Measurements from ENCODE around the gene BCL2A1.
"Not testable (repeated sequence)": the region's sequence is repeated elsewhere in the genome, so short reads cannot be mapped to it uniquely, and the experiment has no call there.

BCL2A1 gene

DNA sequence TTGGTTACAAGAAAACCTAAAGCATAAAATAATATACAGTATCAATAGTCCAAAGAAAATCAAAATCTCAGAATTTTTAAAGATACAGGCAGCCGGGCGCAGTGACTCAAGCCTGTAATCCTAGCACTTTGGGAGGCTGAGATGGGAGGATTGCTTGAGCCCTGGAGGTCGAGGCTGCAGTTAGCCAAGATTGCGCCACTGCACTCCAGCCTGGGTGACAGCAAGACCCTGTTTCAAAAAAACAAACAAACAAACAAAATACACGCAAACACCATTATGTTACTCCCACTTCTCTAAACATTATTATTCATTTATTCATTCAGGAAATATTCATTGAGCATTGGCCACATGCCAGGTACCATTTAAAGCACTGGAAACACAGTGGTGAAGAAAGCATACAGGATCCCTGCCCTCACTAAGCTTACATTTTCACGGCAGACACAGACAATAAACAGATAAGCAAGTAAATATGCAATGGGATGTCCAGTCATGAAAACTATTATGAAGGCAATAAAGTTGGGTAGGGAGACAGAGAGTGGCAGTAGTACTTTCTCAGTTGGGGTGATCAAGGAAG is 6.7 kb downstream of the BCL2A1 start:
- TF ChIP-seq POU2F2 (IDR thresholded peaks at IDR 0.05; ENCODE audit: low read depth, low read length) (no peak), POLR2A (IDR thresholded peaks at IDR 0.05; ENCODE audit: low read depth, low read length) (no peak), SPI1 (IDR thresholded peaks at IDR 0.05; ENCODE audit: low read depth, low read length) (no peak), PAX5 (IDR thresholded peaks at IDR 0.05; ENCODE audit: insufficient read depth, low read length, severe bottlenecking) (no peak)
- FAIRE-seq (peak; percentile 82), DNase-seq (ENCODE audit: insufficient read length, low spot score) (no peak)

DNA sequence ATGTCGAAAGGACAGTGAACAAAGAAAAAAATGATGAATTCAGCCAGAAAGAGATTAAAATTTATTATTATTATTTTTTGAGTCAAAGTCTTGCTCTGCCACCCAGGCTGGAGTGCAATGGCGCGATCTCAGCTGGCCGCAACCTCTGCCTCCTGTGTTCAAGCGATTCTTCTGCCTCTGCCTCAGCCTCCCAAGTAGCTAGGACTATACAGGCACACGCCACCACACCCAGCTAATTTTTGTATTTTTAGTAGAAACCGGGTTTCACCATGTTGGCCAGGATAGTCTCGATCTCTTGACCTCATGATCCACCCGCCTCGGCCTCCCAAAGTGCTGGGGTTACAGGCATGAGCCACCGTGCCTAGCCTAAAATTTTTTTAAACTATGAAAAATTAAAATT is 8.1 kb downstream of the BCL2A1 start:
- FAIRE-seq; DNase-seq (ENCODE audit: insufficient read length, low spot score): not testable (repeated sequence)

DNA sequence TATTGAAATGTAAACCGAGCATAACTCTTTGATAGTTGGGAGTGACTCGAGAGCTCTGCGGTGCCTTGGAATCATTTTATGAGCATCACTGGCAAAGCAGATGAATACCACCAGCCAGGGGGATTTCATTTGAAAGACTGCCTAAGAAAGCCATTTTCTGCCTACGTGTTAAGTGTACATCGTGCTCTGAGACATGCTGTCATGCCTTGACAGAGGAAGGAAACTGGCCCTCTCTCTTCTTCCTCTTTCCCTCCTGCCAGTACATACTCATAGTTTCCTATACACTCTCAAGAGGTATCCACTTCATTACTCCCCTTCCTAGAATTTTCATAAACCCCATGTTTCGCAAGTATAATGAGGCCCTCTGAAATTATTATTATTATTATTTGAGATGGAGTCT is 8.8 kb downstream of the BCL2A1 start:
- FAIRE-seq: peak; percentile 77
- DNase-seq (ENCODE audit: insufficient read length, low spot score): no peak
- TF ChIP-seq TAF1 (IDR thresholded peaks at IDR 0.05; ENCODE audit: low read depth, low read length) (no peak), PAX5 (IDR thresholded peaks at IDR 0.05; ENCODE audit: insufficient read depth, low read length, severe bottlenecking) (no peak), SPI1 (IDR thresholded peaks at IDR 0.05; ENCODE audit: low read depth, low read length) (0 out of 2 replicates have a peak, but pooled peaks have one; percentile 13), POU2F2 (IDR thresholded peaks at IDR 0.05; ENCODE audit: low read depth, low read length) (no peak), POLR2AphosphoS5 (IDR thresholded peaks at IDR 0.05; ENCODE audit: low read depth, low read length) (no peak), POLR2A (IDR thresholded peaks at IDR 0.05; ENCODE audit: low read depth, low read length) (peak; percentile 44; the same call in 1 of the 2 replicates)

DNA sequence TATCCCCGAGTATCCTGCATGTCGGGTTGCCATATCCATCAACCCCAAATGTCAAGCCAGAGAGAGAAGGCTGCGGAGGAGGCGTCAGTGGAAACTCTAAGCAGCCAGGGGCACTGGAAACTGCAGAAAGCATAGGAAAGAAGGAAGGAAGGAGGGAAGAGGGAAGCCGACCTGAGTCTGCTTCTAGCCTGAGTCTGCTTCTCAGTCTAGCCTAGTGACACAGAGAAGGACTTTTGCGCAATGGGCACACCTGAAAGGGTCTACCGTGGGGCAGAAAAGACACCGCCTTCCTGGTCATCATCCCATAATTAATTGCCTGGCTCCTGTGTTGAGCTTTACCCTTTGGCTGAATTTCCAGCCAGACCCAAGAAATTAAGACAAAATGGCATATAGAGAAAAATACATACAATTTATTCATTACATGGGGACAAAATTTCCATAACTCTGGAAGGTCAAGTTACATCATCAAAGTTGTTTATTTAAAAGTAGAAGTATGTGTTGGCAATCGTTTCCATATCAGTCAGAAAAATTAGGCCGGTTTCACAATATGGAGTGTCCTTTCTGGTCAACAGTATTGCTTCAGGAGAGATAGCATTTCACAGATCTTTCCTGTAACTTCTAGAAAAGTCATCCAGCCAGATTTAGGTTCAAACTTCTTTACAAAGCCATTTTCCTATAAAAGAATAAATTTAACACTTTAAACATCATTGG is 10.3 kb downstream of the BCL2A1 start:
- no peak for TF ChIP-seq POLR2A (IDR thresholded peaks at IDR 0.05; ENCODE audit: low read depth, low read length)
- TF ChIP-seq POLR2AphosphoS5 (IDR thresholded peaks at IDR 0.05; ENCODE audit: low read depth, low read length): peak; percentile 57; the same call in 1 of the 2 replicates
- no peak for DNase-seq (ENCODE audit: insufficient read length, low spot score)
- FAIRE-seq: no peak

DNA sequence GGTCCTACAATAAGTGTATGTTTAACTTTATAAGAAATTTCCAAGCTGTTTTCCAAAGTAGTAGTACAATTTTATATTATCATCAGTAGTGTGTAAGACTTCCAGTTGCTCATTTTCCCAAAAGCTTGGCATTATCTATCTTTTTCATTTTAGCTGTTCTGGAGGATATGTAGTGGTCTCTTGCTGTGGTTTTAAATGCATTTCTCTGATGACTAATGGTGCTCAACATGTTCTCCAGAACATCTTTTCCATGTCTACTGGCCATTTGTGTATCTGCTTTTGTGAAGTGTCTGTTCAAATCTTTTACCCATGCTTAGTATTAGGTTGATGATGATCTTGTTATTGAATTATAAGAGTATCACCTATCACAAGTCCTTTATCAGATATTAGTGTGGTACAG is 13.3 kb downstream of the BCL2A1 start:
- TF ChIP-seq POLR2A (IDR thresholded peaks at IDR 0.05; ENCODE audit: low read depth, low read length) (no peak), POLR2AphosphoS5 (IDR thresholded peaks at IDR 0.05; ENCODE audit: low read depth, low read length) (no peak), PAX5 (IDR thresholded peaks at IDR 0.05; ENCODE audit: insufficient read depth, low read length, severe bottlenecking) (no peak), SPI1 (IDR thresholded peaks at IDR 0.05; ENCODE audit: low read depth, low read length) (no peak), TAF1 (IDR thresholded peaks at IDR 0.05; ENCODE audit: low read depth, low read length) (no peak)
- FAIRE-seq (no peak), DNase-seq (ENCODE audit: insufficient read length, low spot score) (no peak)

DNA sequence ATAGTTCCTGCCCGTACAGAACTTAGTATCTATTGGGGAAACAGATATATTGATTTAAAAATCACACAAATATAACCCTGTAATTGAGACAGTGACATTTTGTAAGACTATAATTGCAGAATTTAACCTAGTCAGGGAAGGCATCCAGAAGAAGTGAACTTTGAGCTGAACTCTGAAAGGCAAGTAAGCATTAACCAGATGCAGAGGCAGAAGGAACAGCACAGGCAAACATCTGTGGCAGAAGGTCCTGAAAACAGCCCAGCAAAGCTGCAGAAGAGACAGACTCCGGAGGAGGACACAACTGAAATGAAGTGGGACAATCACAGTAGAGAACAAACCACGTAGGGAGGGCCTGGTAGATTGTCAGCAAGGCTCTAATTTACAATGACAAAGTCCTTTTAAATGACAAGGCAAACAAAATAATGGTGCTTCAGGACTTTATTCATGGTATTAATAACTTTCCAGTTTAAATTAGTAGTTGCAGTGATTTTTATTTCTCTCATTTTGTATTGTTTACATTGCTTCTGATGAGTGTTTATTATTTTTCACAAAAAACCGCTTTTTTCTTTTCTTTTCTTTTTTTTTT is 14.5 kb downstream of the BCL2A1 start:
- peak; percentile 51 for FAIRE-seq
- DNase-seq (ENCODE audit: insufficient read length, low spot score): no peak
- TF ChIP-seq POLR2A (IDR thresholded peaks at IDR 0.05; ENCODE audit: low read depth, low read length) (no peak), POLR2AphosphoS5 (IDR thresholded peaks at IDR 0.05; ENCODE audit: low read depth, low read length) (no peak), TAF1 (IDR thresholded peaks at IDR 0.05; ENCODE audit: low read depth, low read length) (no peak), POU2F2 (IDR thresholded peaks at IDR 0.05; ENCODE audit: low read depth, low read length) (no peak), SPI1 (IDR thresholded peaks at IDR 0.05; ENCODE audit: low read depth, low read length) (no peak), PAX5 (IDR thresholded peaks at IDR 0.05; ENCODE audit: insufficient read depth, low read length, severe bottlenecking) (no peak)

DNA sequence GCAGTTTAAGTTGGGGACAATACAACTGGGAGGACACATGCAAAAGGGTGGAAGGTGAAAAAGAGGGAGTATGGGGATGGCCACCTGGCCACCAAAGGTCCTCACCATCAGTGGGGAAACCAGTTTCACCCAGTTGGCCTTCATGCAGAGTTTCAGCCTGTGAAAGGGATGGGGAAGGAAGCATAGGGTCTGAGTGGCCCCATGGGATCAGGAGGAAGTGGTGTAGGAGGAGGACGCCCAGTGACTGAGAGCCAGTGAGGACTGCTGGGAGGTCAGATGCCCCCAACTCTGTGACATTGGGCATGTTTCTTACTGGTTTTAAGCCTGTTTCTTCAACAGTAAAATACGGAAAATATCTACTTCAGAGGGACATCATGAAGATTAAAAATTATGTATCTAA is 16.3 kb downstream of the BCL2A1 start:
- TF ChIP-seq POU2F2 (IDR thresholded peaks at IDR 0.05; ENCODE audit: low read depth, low read length) (no peak), POLR2A (IDR thresholded peaks at IDR 0.05; ENCODE audit: low read depth, low read length) (no peak), SPI1 (IDR thresholded peaks at IDR 0.05; ENCODE audit: low read depth, low read length) (no peak), PAX5 (IDR thresholded peaks at IDR 0.05; ENCODE audit: insufficient read depth, low read length, severe bottlenecking) (no peak), TAF1 (IDR thresholded peaks at IDR 0.05; ENCODE audit: low read depth, low read length) (no peak), POLR2AphosphoS5 (IDR thresholded peaks at IDR 0.05; ENCODE audit: low read depth, low read length) (no peak)
- FAIRE-seq: no peak
- DNase-seq (ENCODE audit: insufficient read length, low spot score): no peak

DNA sequence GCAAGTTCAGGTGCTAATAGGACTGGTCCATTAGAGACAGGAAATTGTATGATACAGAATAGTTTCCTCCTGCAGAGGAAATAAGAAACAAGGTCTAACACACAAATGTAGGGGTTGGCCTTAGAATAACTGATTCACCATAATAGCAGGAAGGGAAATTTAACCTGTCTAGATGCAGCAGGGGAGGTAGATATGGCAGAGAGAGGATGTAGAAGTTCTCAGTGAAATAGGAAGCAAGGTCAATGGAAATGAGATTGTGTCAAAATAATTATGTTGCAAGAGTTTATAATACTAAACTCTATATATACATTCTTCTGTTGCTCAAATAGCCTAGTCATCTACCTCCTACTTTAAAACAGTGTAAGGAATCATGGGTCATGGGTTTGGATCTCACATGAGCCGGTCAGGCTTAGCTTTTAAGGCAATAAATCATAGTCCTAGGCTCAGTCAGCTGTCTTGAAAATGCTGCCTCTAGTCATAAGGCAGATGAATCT is 17.0 kb downstream of the BCL2A1 start:
- FAIRE-seq (no peak), DNase-seq (ENCODE audit: insufficient read length, low spot score) (no peak)
- TF ChIP-seq POLR2A (IDR thresholded peaks at IDR 0.05; ENCODE audit: low read depth, low read length) (no peak), TAF1 (IDR thresholded peaks at IDR 0.05; ENCODE audit: low read depth, low read length) (no peak), SPI1 (IDR thresholded peaks at IDR 0.05; ENCODE audit: low read depth, low read length) (no peak), POLR2AphosphoS5 (IDR thresholded peaks at IDR 0.05; ENCODE audit: low read depth, low read length) (no peak), PAX5 (IDR thresholded peaks at IDR 0.05; ENCODE audit: insufficient read depth, low read length, severe bottlenecking) (no peak), POU2F2 (IDR thresholded peaks at IDR 0.05; ENCODE audit: low read depth, low read length) (no peak)

DNA sequence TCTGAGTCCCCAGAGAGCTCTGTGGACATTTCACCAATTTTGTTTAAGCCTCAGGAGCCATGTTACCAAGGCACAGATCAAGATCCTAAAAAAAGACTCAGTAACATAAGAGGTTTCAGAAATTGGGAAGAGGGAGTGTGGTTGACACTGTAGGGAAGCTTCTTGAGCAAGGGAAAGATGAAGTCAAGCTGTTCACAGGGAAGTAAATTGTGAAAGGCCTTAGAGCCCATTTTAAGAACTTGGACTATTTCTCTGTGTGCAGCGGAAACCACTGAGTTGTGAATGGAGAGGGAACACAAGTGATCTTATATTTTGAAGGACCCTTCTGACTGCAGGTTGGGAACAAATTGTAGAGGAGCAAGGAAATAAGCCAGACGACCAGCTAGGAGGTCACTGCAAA is 18.7 kb downstream of the BCL2A1 start:
- TF ChIP-seq POLR2AphosphoS5 (IDR thresholded peaks at IDR 0.05; ENCODE audit: low read depth, low read length): no peak
- no peak for TF ChIP-seq PAX5 (IDR thresholded peaks at IDR 0.05; ENCODE audit: insufficient read depth, low read length, severe bottlenecking)
- no peak for TF ChIP-seq SPI1 (IDR thresholded peaks at IDR 0.05; ENCODE audit: low read depth, low read length)
- no peak for TF ChIP-seq POLR2A (IDR thresholded peaks at IDR 0.05; ENCODE audit: low read depth, low read length)
- TF ChIP-seq POU2F2 (IDR thresholded peaks at IDR 0.05; ENCODE audit: low read depth, low read length): no peak
- no peak for TF ChIP-seq TAF1 (IDR thresholded peaks at IDR 0.05; ENCODE audit: low read depth, low read length)
- no peak for FAIRE-seq
- DNase-seq (ENCODE audit: insufficient read length, low spot score): no peak

DNA sequence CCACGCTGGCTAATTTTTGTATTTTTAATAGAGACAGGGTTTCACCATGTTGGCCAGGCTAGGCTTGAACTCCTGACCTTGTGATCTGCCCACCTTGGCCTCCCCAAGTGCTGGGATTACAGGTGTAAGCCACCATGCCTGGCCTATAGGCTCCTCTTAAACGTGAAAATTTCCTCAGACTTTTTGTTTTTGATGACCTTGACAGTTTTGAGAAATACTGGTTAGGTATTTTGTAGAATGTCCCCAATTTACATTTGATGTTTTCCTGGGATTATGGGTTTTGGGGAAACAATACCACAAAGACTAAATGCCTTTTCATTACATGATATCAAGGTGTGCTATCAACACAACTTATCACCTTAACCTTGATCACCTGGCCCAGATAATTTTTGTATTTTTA is 20.7 kb downstream of the BCL2A1 start:
- FAIRE-seq: no peak
- TF ChIP-seq POU2F2 (IDR thresholded peaks at IDR 0.05; ENCODE audit: low read depth, low read length): no peak
- TF ChIP-seq PAX5 (IDR thresholded peaks at IDR 0.05; ENCODE audit: insufficient read depth, low read length, severe bottlenecking): no peak
- no peak for TF ChIP-seq POLR2AphosphoS5 (IDR thresholded peaks at IDR 0.05; ENCODE audit: low read depth, low read length)
- no peak for TF ChIP-seq POLR2A (IDR thresholded peaks at IDR 0.05; ENCODE audit: low read depth, low read length)
- no peak for TF ChIP-seq SPI1 (IDR thresholded peaks at IDR 0.05; ENCODE audit: low read depth, low read length)
- no peak for TF ChIP-seq TAF1 (IDR thresholded peaks at IDR 0.05; ENCODE audit: low read depth, low read length)
- no peak for DNase-seq (ENCODE audit: insufficient read length, low spot score)

Measured in GM12891 (cell line).